GM20000 (cell line): Measurements from ENCODE around the gene TUBB2A.
A peak's percentile ranks its signal among the peaks of the same experiment; 100 is the strongest.
"Not testable (repeated sequence)": the region's sequence is repeated elsewhere in the genome, so short reads cannot be mapped to it uniquely, and the experiment has no call there.

Experiments
- DNase-seq: peaks from one replicate; pipeline ENCODE4 v3.0.0; 2012; ENCODE audit warnings: low spot score
- CTCF ChIP-seq: IDR thresholded peaks from 2 replicates; pipeline ENCODE4 v1.5.1; 2012; ENCODE audit warnings: mild to moderate bottlenecking, control low read depth; ENCODE audit errors: extremely low read depth, missing control alignments

Gene TUBB2A

GRCh38 chr6:3147914-3148757 lies 9.2 kb downstream of the TUBB2A start:
- TF ChIP-seq CTCF = peak; percentile 5
- DNase-seq = no peak

GRCh38 chr6:3144571-3144970 lies 12.8 kb downstream of the TUBB2A start:
- no peak for DNase-seq
- no peak for TF ChIP-seq CTCF

GRCh38 chr6:3143158-3143557 lies 14.2 kb downstream of the TUBB2A start:
- TF ChIP-seq CTCF = no peak
- DNase-seq = no peak

DNA sequence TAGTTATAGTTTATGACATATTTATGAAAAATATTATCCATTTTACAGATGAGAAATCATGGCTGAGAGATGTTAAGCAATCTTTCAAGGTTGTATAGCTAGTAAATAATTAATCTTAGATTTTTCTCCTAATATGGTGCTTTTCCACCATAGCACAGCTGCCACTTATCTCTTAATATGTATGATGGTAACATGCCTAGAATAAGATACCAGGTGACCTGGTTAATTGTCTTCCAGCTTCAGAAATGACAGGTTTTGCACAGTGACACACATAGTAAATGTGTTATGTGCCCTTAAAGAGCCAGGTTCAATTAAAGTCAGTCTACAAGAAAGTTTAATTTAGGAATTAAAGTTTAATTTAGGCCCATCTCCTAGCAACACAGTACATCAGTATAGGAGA lies 14.8 kb downstream of the TUBB2A start:
- TF ChIP-seq CTCF = no peak

GRCh38 chr6:3140201-3140600 lies 17.1 kb downstream of the TUBB2A start:
- no peak for TF ChIP-seq CTCF
- no peak for DNase-seq

More for the DNA sequence above, 14.8 kb downstream of the TUBB2A start:
- no peak for DNase-seq

GRCh38 chr6:3139090-3139903 lies 18.0 kb downstream of the TUBB2A start:
- peak; percentile 55 for DNase-seq
- no peak for TF ChIP-seq CTCF

DNA sequence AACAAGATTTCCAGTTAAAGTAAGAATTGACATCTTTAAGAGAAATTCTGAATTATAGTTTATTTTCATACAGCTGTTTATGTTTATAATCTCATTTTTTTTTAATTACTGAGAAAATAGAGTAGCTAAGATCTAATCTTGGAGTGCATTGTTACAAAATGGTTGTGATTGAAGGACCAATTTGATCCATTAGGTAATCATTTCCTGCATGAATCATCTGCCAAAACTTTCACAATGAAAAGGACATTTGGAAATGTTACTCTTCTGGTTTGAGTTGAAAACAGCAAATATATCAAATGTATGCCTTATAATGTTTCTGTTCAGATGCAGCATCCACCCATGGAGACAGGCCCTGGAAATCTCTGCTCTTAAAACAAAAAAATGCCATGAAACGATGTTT lies 19.0 kb downstream of the TUBB2A start:
- DNase-seq = no peak
- TF ChIP-seq CTCF = no peak

GRCh38 chr6:3137873-3138272 lies 19.5 kb downstream of the TUBB2A start:
- DNase-seq = not testable (repeated sequence)
